Left lung (tissue), 10 donors: ENCODE results near the gene IL17RC. TPM values are rescaled to one million over a fixed set of nuclear protein-coding genes. Genes with fewer than 3 reads are reported as not detected.

ENCODE experiments used
- ATAC-seq: fragments of 200-7000 bp; cut with Tn5 transposase; one replicate; pipeline ENCODE4 v1.9.1; 2020; ENCODE audit warnings: moderate library complexity
- DNase-seq, 4 donors: peaks; one replicate each; pipeline ENCODE4 v3.0.0-alpha.2; 2013 to 2020
- H3K27ac ChIP-seq, 2 donors: fragments of 200-600 bp; sonication (generic) in 1 of 2; one replicate each; pipeline versions ENCODE4 v1.5.0 to v1.8.0; 2020 to 2021
- H3K27me3 ChIP-seq, 2 donors: fragments of 200-600 bp; sonication (generic) in 1 of 2; one replicate each; pipeline versions ENCODE4 v1.5.0 to v1.8.0; 2020 to 2021
- H3K36me3 ChIP-seq, 2 donors: fragments of 200-600 bp; sonication (generic) in 1 of 2; one replicate each; pipeline versions ENCODE4 v1.5.0 to v1.8.0; 2020 to 2021
- H3K4me1 ChIP-seq, 2 donors: fragments of 200-600 bp; one replicate each; pipeline ENCODE4 v1.8.0; 2021
- H3K4me3 ChIP-seq, 2 donors: fragments of 200-600 bp; sonication (generic) in 1 of 2; one replicate each; pipeline versions ENCODE4 v1.5.0 to v1.8.0; 2020 to 2021; ENCODE audit warnings: mild to moderate bottlenecking in 1 of 2
- H3K9me3 ChIP-seq, 2 donors: fragments of 200-600 bp; sonication (generic) in 1 of 2; one replicate each; pipeline versions ENCODE4 v1.5.0 to v1.8.0; 2020 to 2021
- intact Hi-C, 2 donors: fragments of 100-400 bp; cut with DNase I; formaldehyde crosslinking; loops; one replicate each; pipeline versions ENCODE4 v1.11.2 to v1.14.2; 2022
- polyA plus RNA-seq, 6 donors: library from polyadenylated mRNA; unstranded; fragments of 120-200 nt; gene quantifications; one replicate each; pipeline ENCODE4 v1.2.1, GENCODE V29; 2013; ENCODE audit not compliant: insufficient read length in 6 of 6
- total RNA-seq, 2 donors: library from RNA; stranded (reverse); fragmentation: NEBNext Ultra II Directional; extraction: Animal tissue kit (Norgen Biotek cat#: 25700); gene quantifications; one replicate each; pipeline ENCODE4 v1.2.1, GENCODE V29; 2021
- TF ChIP-seq, protein P1 (sequence below), 2 donors: fragments of 200-600 bp; sonication (generic) in 1 of 2; IDR thresholded peaks; one replicate each; pipeline versions ENCODE4 v1.5.0 to v1.8.0; 2021; ENCODE audit warnings: antibody characterized with exemption in 2 of 2
- donor health status: DM: no; HTN: yes; CAD: no.
- donor health status: DM: no; HTN: no; CAD: no.

The IL17RC gene
- total and polyA plus RNA-seq, 8 donors: 20.4 to 54.4 (median 46.9) TPM

DNA sequence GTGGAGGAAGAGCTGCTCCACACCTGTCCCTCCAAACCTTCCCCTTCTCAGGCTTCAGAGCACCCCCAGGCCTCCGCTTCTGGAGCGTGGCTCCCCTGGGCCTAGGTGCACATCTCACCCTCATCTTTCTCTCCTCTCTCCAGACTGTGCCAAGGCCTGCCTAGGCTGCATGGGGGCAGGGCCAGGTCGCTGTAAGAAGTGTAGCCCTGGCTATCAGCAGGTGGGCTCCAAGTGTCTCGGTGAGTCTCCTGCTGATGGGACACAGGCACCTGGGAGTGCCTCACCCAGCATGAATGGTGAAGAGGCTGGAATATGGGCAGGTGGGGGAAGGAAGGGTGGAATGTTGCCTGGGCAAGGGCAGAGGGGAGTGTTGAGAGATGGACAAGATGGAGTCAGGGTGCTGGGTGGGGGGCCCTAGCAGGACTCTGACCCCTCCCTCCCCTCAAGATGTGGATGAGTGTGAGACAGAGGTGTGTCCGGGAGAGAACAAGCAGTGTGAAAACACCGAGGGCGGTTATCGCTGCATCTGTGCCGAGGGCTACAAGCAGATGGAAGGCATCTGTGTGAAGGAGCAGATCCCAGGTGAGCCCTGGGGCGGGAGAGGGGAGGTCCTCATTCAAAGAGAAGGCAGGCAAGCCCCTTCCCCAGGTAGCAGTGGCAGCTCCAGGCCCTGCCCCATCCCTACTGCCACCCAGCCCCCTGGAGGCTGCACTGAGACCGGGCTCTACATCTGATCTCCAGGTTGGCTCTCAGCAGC lies 26.2 kb downstream of the IL17RC start:
- H3K27ac ChIP-seq: no peak overlapping the region
- peaks cover 0 to 5% of the 10 kb centered on the region in 2 donors for H3K4me1 ChIP-seq
- intact Hi-C loops: no loop called here
- no peaks in the 10 kb centered on the region for H3K27me3 ChIP-seq
- peaks cover 0 to 43% of the 10 kb centered on the region in 2 donors for H3K36me3 ChIP-seq
- no peaks in the 10 kb centered on the region for H3K9me3 ChIP-seq
- H3K4me3 ChIP-seq: no peak overlapping the region
- TF ChIP-seq, protein P1, sequence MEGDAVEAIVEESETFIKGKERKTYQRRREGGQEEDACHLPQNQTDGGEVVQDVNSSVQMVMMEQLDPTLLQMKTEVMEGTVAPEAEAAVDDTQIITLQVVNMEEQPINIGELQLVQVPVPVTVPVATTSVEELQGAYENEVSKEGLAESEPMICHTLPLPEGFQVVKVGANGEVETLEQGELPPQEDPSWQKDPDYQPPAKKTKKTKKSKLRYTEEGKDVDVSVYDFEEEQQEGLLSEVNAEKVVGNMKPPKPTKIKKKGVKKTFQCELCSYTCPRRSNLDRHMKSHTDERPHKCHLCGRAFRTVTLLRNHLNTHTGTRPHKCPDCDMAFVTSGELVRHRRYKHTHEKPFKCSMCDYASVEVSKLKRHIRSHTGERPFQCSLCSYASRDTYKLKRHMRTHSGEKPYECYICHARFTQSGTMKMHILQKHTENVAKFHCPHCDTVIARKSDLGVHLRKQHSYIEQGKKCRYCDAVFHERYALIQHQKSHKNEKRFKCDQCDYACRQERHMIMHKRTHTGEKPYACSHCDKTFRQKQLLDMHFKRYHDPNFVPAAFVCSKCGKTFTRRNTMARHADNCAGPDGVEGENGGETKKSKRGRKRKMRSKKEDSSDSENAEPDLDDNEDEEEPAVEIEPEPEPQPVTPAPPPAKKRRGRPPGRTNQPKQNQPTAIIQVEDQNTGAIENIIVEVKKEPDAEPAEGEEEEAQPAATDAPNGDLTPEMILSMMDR (IDR thresholded peaks at IDR 0.05): no peak
- ATAC-seq (no peak), DNase-seq (no peak)

DNA sequence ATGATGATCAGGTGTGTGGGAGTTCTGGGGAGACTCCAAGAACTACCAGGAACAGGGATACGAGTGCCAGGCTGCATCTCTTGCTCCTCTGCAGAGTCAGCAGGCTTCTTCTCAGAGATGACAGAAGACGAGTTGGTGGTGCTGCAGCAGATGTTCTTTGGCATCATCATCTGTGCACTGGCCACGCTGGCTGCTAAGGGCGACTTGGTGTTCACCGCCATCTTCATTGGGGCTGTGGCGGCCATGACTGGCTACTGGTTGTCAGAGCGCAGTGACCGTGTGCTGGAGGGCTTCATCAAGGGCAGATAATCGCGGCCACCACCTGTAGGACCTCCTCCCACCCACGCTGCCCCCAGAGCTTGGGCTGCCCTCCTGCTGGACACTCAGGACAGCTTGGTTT lies 27.4 kb downstream of the IL17RC start:
- no peaks in the 10 kb centered on the region for H3K9me3 ChIP-seq
- H3K27me3 ChIP-seq: no peaks in the 10 kb centered on the region
- H3K36me3 ChIP-seq: peaks cover 0 to 36% of the 10 kb centered on the region in 2 donors
- H3K27ac ChIP-seq: no peak overlapping the region
- intact Hi-C loops: no loop called here
- TF ChIP-seq, protein P1 (IDR thresholded peaks at IDR 0.05): no peak
- DNase-seq: no peak
- no peak overlapping the region for H3K4me3 ChIP-seq
- no peak for ATAC-seq
- H3K4me1 ChIP-seq: peaks cover 0 to 5% of the 10 kb centered on the region in 2 donors

DNA sequence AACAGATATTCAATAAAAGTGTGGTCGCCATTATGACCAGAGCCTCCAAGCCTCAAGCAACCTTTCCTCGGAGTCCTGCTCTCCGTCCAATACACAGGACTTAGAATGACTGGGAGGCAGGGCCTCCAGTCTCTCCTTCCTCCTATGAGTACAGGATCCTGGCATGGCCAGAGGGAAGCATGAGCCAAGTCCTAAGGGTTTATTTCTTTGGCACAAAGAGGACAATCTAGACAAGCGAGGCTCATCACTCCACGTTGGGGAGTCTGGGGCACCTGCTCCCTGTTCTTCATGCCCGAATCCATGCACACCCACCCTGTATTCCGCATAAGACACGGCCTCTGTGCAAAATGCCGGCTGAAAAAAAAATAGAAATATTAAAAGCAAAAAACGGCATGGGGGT lies 28.5 kb downstream of the IL17RC start:
- H3K9me3 ChIP-seq: no peaks in the 10 kb centered on the region
- intact Hi-C loops: no loop called here
- TF ChIP-seq, protein P1 (IDR thresholded peaks at IDR 0.05): no peak
- DNase-seq (no peak), ATAC-seq (no peak)
- no peak overlapping the region for H3K4me3 ChIP-seq
- H3K4me1 ChIP-seq: peaks cover 0 to 5% of the 10 kb centered on the region in 2 donors
- H3K36me3 ChIP-seq: peaks cover 0 to 36% of the 10 kb centered on the region in 2 donors
- no peak overlapping the region for H3K27ac ChIP-seq
- H3K27me3 ChIP-seq: no peaks in the 10 kb centered on the region

DNA sequence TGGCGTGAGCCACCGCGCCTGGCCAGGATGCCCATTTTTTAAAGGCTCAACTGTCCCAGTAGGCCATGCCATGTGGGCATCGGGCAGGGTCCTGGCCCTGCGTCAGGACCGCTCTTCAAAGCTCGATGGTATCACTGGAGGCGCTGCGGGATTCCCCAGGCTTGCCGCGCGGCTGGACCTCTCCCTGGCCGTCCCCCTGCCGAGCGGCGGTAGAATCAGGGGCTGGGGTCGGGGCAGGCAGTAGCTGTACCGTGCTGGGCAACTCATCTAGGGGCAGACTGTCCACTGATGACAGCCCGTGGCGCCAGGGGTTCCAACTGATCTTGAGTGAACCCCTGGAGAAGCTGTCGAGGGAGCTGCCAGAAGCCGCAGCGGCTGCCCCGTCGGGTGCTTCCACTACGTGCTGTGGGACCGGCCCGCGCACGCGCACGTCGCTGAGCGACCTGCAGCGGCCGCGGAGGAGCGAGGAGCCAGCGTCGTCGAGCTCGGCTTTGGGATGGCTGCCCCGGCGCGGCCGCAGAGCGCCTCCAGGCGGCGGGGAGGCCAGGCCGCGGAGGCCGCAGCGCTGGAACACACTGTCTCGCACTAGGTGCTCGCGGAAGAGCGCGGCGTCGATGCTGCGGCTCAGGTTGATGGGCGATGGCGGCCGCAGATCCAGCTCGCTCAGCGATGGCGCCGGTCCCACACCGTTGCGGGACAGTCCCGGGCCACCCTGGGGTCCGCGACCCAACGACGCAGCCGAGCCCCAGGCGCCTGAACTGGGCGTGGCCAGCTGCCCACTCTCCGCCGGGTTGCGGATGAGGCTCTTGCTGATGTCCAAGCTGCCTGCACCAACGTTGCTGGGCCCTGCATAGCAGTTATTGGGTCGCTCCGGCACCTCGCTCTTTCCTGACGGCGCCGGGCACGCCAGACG lies 29.5 kb downstream of the IL17RC start:
- TF ChIP-seq, protein P1 (IDR thresholded peaks at IDR 0.05): peak; percentile 58 to 64
- Histone ChIP-seq H3K36me3 (peaks cover 0 to 29% of the 10 kb centered on the region in 2 donors), H3K27ac (peak overlapping the region; percentile 76 to 79), H3K27me3 (peaks cover 0 to 6% of the 10 kb centered on the region in 2 donors), H3K9me3 (no peaks in the 10 kb centered on the region), H3K4me1 (peaks cover 0 to 5% of the 10 kb centered on the region in 2 donors), H3K4me3 (peak overlapping the region; percentile 51 to 55)
- peak; percentile 80 to 96 (median 90) for DNase-seq
- intact Hi-C loops: no loop called here
- peak; percentile 94 for ATAC-seq
